Heart left ventricle (tissue), 13 donors: ENCODE results near the gene TECPR1.

Experiments used
- POLR2A ChIP-seq, 2 donors: fragments of 450-650 bp; IDR thresholded peaks; one replicate each; pipeline ENCODE4 v1.6.1; 2017; ENCODE audit warnings: antibody characterized with exemption in 2 of 2, mild to moderate bottlenecking in 2 of 2, moderate library complexity in 2 of 2
- TF ChIP-seq, protein P1 (sequence below), 12 donors: fragments of 200-600 bp; sonication (generic) in 4 of 12; IDR thresholded peaks; one replicate each; pipeline versions ENCODE4 v1.5.0 to v1.8.0; 2018 to 2022; ENCODE audit warnings: antibody characterized with exemption in 12 of 12, mild to moderate bottlenecking in 5 of 12
- donor health status: ischemic (EF 13 %, LVEDD 7.1; RV severe dilation, severe dysfunction).
- donor health status: DM: no; HTN: yes; CAD: no.
- donor health status: DM: no; HTN: no; CAD: no.
- donor health status: ischemic (EF 25% LVEDD 6.9; RV normal size, moderate dysfunction).
- donor health status: ischemic (EF 25% LVEDD 5.7; RV mildly dilated, moderate dysfunction).
- donor health status: ischemic (EF 35%, LVEDD 5.7; RV mildly dilated, moderate dysfunction).
- donor health status: nonischemic (EF 11% LVEDD 7.7; RV severe dilation, severe dysfunction).
- donor health status: DM: yes; HTN: yes; CAD: no.
- donor health status: PGD.
- donor health status: ischemic (EF 29% LVEDD 5.4; RV normal size, mild dysfunction).
- donor health status: nonischemic (EF 23%, LVEDD 6.1; RV moderate dilation, normal function).

DNA sequence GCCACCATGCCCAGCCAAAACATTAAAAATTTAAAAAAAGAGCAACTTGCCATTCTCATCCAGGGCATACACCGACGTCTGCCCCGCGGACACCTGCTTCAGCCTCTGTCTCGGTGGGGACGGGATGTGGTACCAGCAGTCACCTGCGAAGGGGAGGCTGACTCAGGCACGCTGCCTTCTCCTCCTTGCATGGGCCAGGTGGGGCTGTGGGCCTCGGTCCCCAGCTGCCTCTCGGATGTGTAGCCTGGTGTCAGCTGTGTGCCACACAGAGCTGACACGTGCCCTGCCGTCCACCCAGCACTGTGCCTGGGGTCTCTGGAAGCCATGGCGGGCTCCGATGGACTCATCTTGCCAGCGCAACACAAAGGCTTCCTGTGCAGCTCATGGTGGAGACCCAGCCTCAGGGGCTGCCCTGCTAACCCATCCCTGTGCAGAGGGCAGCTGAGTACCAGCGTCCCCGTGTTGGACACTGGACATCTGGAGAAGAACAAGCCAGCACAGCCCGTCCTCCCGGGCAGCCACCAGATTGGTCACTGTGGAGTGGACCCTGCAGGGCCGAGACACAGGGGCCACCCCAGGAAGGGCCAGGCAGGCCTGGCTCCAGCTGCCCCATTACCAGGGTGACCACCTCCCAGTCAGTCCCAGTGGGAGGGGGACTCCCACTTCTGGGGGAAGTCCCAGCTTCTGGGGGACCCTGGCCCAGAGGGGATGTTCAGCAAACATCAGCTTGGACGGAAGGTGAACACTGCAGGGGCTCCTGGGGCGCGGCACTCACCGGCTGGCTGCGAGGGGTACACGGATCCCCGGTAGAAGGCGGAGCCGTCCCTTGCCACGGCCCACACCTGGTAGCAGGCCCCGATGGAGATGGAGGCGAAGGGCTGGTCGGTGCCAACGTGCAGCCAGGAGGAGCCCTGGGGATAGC, 30.2 kb downstream of the TECPR1 start:
- TF ChIP-seq, protein P1, sequence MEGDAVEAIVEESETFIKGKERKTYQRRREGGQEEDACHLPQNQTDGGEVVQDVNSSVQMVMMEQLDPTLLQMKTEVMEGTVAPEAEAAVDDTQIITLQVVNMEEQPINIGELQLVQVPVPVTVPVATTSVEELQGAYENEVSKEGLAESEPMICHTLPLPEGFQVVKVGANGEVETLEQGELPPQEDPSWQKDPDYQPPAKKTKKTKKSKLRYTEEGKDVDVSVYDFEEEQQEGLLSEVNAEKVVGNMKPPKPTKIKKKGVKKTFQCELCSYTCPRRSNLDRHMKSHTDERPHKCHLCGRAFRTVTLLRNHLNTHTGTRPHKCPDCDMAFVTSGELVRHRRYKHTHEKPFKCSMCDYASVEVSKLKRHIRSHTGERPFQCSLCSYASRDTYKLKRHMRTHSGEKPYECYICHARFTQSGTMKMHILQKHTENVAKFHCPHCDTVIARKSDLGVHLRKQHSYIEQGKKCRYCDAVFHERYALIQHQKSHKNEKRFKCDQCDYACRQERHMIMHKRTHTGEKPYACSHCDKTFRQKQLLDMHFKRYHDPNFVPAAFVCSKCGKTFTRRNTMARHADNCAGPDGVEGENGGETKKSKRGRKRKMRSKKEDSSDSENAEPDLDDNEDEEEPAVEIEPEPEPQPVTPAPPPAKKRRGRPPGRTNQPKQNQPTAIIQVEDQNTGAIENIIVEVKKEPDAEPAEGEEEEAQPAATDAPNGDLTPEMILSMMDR (IDR thresholded peaks at IDR 0.05), result no peak
- no peak for TF ChIP-seq POLR2A (IDR thresholded peaks at IDR 0.05)
